ENCODE measurements around the gene CRELD2.

- TF ChIP-seq CTCF (IDR thresholded peaks at IDR 0.05; ENCODE audit: low read length), result no peak
- TF ChIP-seq EZH2 (IDR thresholded peaks at IDR 0.05; ENCODE audit: borderline replicate concordance, low read length), result no peak
Measured at GRCh38 chr22:49962751-49963646, 44.6 kb downstream of the CRELD2 start.

Data from OCI-LY1 (cell line).